K562 (cell line): ENCODE data around the gene BOC. TPM values are rescaled to one million over a fixed set of nuclear protein-coding genes. Genes with fewer than 3 reads are reported as not detected.

Experiments
- ATAC-seq: fragments of 200-7000 bp; cut with Tn5 transposase; 3 replicates; pipeline ENCODE4 v1.9.1; 2020; ENCODE audit warnings: moderate library complexity
- BruUV-seq: library from RNA; stranded (reverse); fragments of 400-500 nt; replicated peaks from 2 replicates; lab custom pipeline; 2021; lab: Mats Ljungman, UMichigan
- CTCF ChIA-PET: fragments of 300-600 bp; formaldehyde crosslinking; extraction: SDS; loops from one replicate; lab custom pipeline; 2021; ENCODE audit warnings: low intra/inter-chr PET ratio; lab: Yijun Ruan, JAX
- POLR2A ChIA-PET: fragments of 300-600, 350-650 bp; sonication (Branson Sonifier 250); formaldehyde crosslinking; extraction: SDS; loops from one replicate; lab custom pipeline; 2021; ENCODE audit warnings: antibody characterized with exemption, inconsistent platforms; lab: Yijun Ruan, JAX
- DNase-seq, 4 experiments: peaks; one replicate each; pipeline versions ENCODE4 v3.0.0 to v3.0.0-alpha.2; 2011 to 2018; ENCODE audit warnings: low spot score in 3 of 4, mixed read lengths in 3 of 4; ENCODE audit errors: extremely low read depth in 1 of 4
- FAIRE-seq: peaks from 2 replicates; lab custom pipeline; 2011; peaks lifted over from hg19 to GRCh38; lab: Jason Lieb, UNC
- H2AFZ ChIP-seq: 2 replicates; pipeline ENCODE4 v1.6.0; 2011; ENCODE audit warnings: low read depth, low read length, control low read depth, inconsistent platforms
- H3K27ac ChIP-seq: fragments of 200-600 bp; 3 replicates; pipeline ENCODE4 v1.8.0; 2011; ENCODE audit warnings: low read depth, mild to moderate bottlenecking, control low read depth, inconsistent platforms, low read length, moderate library complexity, mixed read lengths; ENCODE audit errors: extremely low read depth
- H3K27me3 ChIP-seq, 2 experiments: fragments of 300-600 bp in 1 of 2; 2 replicates in 1 of 2; 3 replicates in 1 of 2; pipeline versions ENCODE4 v1.6.0 to v1.8.0; 2011; ENCODE audit warnings: inconsistent platforms in 2 of 2, low read length in 2 of 2, mild to moderate bottlenecking in 1 of 2, mixed read lengths in 1 of 2, moderate library complexity in 1 of 2; ENCODE audit not compliant: control insufficient read depth in 2 of 2, insufficient read depth in 2 of 2
- H3K36me3 ChIP-seq: fragments of 300-600 bp; 3 replicates; pipeline ENCODE4 v1.8.0; 2011; ENCODE audit warnings: mild to moderate bottlenecking, low read length, inconsistent platforms; ENCODE audit not compliant: control insufficient read depth, insufficient read depth
- H3K4me1 ChIP-seq, 2 experiments: fragments of 200-600 bp in 1 of 2; replicated peaks in 1 of 2; 2 replicates in 1 of 2; 3 replicates in 1 of 2; pipeline versions ENCODE4 v1.5.1 to v1.8.0; 2011; ENCODE audit warnings: inconsistent platforms in 2 of 2, low read length in 2 of 2, mild to moderate bottlenecking in 1 of 2, mixed read lengths in 1 of 2, moderate library complexity in 1 of 2; ENCODE audit not compliant: control insufficient read depth in 2 of 2, insufficient read depth in 2 of 2
- H3K4me2 ChIP-seq: 2 replicates; pipeline ENCODE4 v1.6.1; 2011; ENCODE audit warnings: low read length, control low read depth, inconsistent platforms, mixed read lengths; ENCODE audit not compliant: insufficient read depth
- H3K4me3 ChIP-seq: fragments of 200-600 bp; sonication (generic), shearing (Covaris generic); 2 replicates; pipeline ENCODE4 v1.5.1; 2016; ENCODE audit warnings: control low read depth, inconsistent platforms
- H3K79me2 ChIP-seq: fragments of 200-600 bp; 3 replicates; pipeline ENCODE4 v1.8.0; 2011; ENCODE audit warnings: low read length, inconsistent platforms; ENCODE audit not compliant: control insufficient read depth, insufficient read depth
- H3K9ac ChIP-seq, 2 experiments: 2 replicates each; pipeline versions ENCODE4 v1.6.0 to v1.6.1; 2011; ENCODE audit warnings: low read depth in 2 of 2, low read length in 2 of 2, control low read depth in 1 of 2, inconsistent platforms in 1 of 2, mild to moderate bottlenecking in 1 of 2, mixed read lengths in 1 of 2; ENCODE audit not compliant: insufficient read depth in 1 of 2
- H3K9me1 ChIP-seq: one replicate; pipeline ENCODE4 v1.6.0; 2011; ENCODE audit warnings: inconsistent platforms, mild to moderate bottlenecking, low read length, moderate library complexity; ENCODE audit not compliant: control insufficient read depth, insufficient read depth
- H3K9me3 ChIP-seq: replicated peaks from 2 replicates; pipeline ENCODE4 v1.5.1; 2011; ENCODE audit warnings: low read depth, low read length, inconsistent platforms; ENCODE audit not compliant: control insufficient read depth, insufficient read depth
- H4K20me1 ChIP-seq: replicated peaks from 2 replicates; pipeline ENCODE4 v1.6.1; 2011; ENCODE audit warnings: low read length, inconsistent platforms, mixed read lengths; ENCODE audit not compliant: control insufficient read depth, insufficient read depth
- ARID2 ChIP-seq: fragments of 450-650 bp; IDR thresholded peaks from 2 replicates; pipeline ENCODE4 v1.6.1; 2017; ENCODE audit warnings: antibody characterized with exemption, mild to moderate bottlenecking
- C11orf30 ChIP-seq: fragments of 450-650 bp; IDR thresholded peaks from 2 replicates; pipeline ENCODE4 v1.6.1; 2016; ENCODE audit warnings: low read depth, mild to moderate bottlenecking
- CHD1 ChIP-seq: fragments of 200-600 bp; sonication (generic); IDR thresholded peaks from one replicate; pipeline ENCODE4 v1.6.1; 2012; ENCODE audit warnings: mild to moderate bottlenecking, moderate library complexity, low read length, inconsistent platforms
- CREB3L1 ChIP-seq: fragments of 450-650 bp; IDR thresholded peaks from 2 replicates; pipeline ENCODE4 v1.6.1; 2014; ENCODE audit warnings: low read depth, mild to moderate bottlenecking, moderate library complexity, borderline replicate concordance
- CSDE1 ChIP-seq, 2 experiments: fragments of 450-650 bp; IDR thresholded peaks; 2 replicates each; pipeline ENCODE4 v1.6.1; 2016; ENCODE audit warnings: mild to moderate bottlenecking in 1 of 2
- GABPB2 ChIP-seq: fragments of 250-450 bp; sonication (Bioruptor Pico); conservative IDR thresholded peaks from 2 replicates; pipeline ENCODE4 v1.5.1; 2021; ENCODE audit warnings: mild to moderate bottlenecking
- HES1 ChIP-seq: fragments of 450-650 bp; IDR thresholded peaks from 2 replicates; pipeline ENCODE4 v1.6.1; 2016; ENCODE audit warnings: low read depth, mild to moderate bottlenecking, moderate library complexity
- HINFP ChIP-seq: fragments of 450-650 bp; conservative IDR thresholded peaks from 2 replicates; pipeline ENCODE4 v1.6.1; 2016; ENCODE audit warnings: missing genetic modification characterization, low read depth, mild to moderate bottlenecking, control low read depth, missing compliant biosample characterization
- HIVEP1 ChIP-seq: fragments of 250-450 bp; sonication (Bioruptor Pico); IDR thresholded peaks from 2 replicates; pipeline ENCODE4 v1.4.0; 2020; ENCODE audit warnings: mild to moderate bottlenecking
- L3MBTL2 ChIP-seq: fragments of 450-650 bp; IDR thresholded peaks from 2 replicates; pipeline ENCODE4 v1.6.1; 2016; ENCODE audit warnings: mild to moderate bottlenecking, moderate library complexity
- MAFG ChIP-seq: fragments of 450-650 bp; conservative IDR thresholded peaks from 2 replicates; pipeline ENCODE4 v1.6.1; 2016; ENCODE audit warnings: missing genetic modification characterization, missing compliant biosample characterization
- MAFK ChIP-seq: IDR thresholded peaks from 2 replicates; pipeline ENCODE4 v1.6.1; 2011; ENCODE audit warnings: low read length, improper control_type of control experiment
- SFPQ ChIP-seq: fragments of 200-400 bp; formaldehyde crosslinking; IDR thresholded peaks from 2 replicates; pipeline ENCODE4 v1.6.1; 2017; ENCODE audit warnings: mild to moderate bottlenecking, low read depth, low read length, moderate library complexity
- TCFL5 ChIP-seq: fragments of 250-450 bp; sonication (Bioruptor Pico); conservative IDR thresholded peaks from 2 replicates; pipeline ENCODE4 v1.6.1; 2021; ENCODE audit warnings: mild to moderate bottlenecking, moderate library complexity, matching md5 sums
- XRCC4 ChIP-seq: IDR thresholded peaks from one replicate; pipeline ENCODE4 v1.6.1; 2011; ENCODE audit not compliant: insufficient read depth, insufficient read length; ENCODE audit errors: extremely low read depth
- ZNF316 ChIP-seq: fragments of 450-650 bp; IDR thresholded peaks from 2 replicates; pipeline ENCODE4 v1.6.1; 2016
- ZNF79 ChIP-seq: fragments of 250-450 bp; sonication (Bioruptor Pico); IDR thresholded peaks from 2 replicates; pipeline ENCODE4 v1.4.0; 2020; ENCODE audit warnings: low read depth, mild to moderate bottlenecking, moderate library complexity
- WGBS: fragments of 100-300 bp; shearing (Covaris generic); methylation state at CpG from one replicate; pipeline ENCODE4 v1.1.6; 2016; ENCODE audit warnings: low coverage, mixed read lengths; ENCODE audit not compliant: insufficient coverage; ENCODE audit errors: missing lambda C conversion rate; 5-methylcytosine and 5-hydroxymethylcytosine counted together
- in situ Hi-C: fragments of 300-500 bp; cut with MboI; formaldehyde crosslinking; loops from 4 replicates; pipeline ENCODE4 v1.15.0; 2018; ENCODE audit warnings: inconsistent platforms, mixed read lengths
- intact Hi-C: fragments of 100-400 bp; cut with micrococcal nuclease; formaldehyde crosslinking; loops from 2 replicates; pipeline ENCODE4 v1.14.2; 2022
- polyA plus RNA-seq, 8 experiments: library from polyadenylated mRNA; depleted of rRNA in 4 of 8; stranded (reverse) in 5 of 8; unstranded in 3 of 8; fragments of >200 nt; fragmentation: Nextera tagmentation in 2 of 8; fragmentation: Illumina TruSeq in 1 of 8; extraction: Ambion mirVana in 2 of 8; extraction: Trizol in 1 of 8; gene quantifications; 2 replicates each; pipeline versions ENCODE4 v1.2.1 to v1.2.3, GENCODE V29; 2011 to 2014; ENCODE audit warnings: inconsistent platforms in 1 of 8, missing spikeins in 1 of 8
- total RNA-seq, 7 experiments: library from RNA; depleted of rRNA in 6 of 7; stranded (reverse); fragments of >200 nt in 6 of 7; fragmentation: Illumina TruSeq in 2 of 7; extraction: Trizol in 2 of 7; gene quantifications; 2 replicates each; pipeline versions ENCODE4 v1.2.1 to v1.2.3, GENCODE V29; 2011 to 2021; ENCODE audit warnings: low replicate concordance in 1 of 7

BOC gene
- total and polyA plus RNA-seq, 9 of the 15 experiments (the other 6 are each of a cell fraction or from before 2014, with no cell fraction given): not detected

- H4K20me1 ChIP-seq: no peaks in the 10 kb centered on the region
- H3K79me2 ChIP-seq: no peaks in the 10 kb centered on the region
- peaks cover 2 to 56% of the 10 kb centered on the region in 2 experiments; a peak in 3 of 5 replicates for H3K27me3 ChIP-seq
- ATAC-seq: no peak
- in situ Hi-C loops (loop anchor here (25.0 kb wide), 1 partner anchor 636 kb away; the partner anchor contains the start of gene CCDC80), intact Hi-C loops (no loop called here)
- POLR2A ChIA-PET: interaction anchor here (0.7 to 1.3 kb wide), 2 partner anchors 10 to 13 kb away, joined by 3 to 4 read pairs; no protein-coding TSS in a partner anchor
- FAIRE-seq: no peak
- no peak overlapping the region for H2AFZ ChIP-seq
- no peak overlapping the region for H3K9ac ChIP-seq
- 4% methylated on average over 6 of the region's 13 CpGs for WGBS
- no peak overlapping the region for H3K27ac ChIP-seq
- H3K4me3 ChIP-seq: no peak overlapping the region
- no peaks in the 10 kb centered on the region for H3K36me3 ChIP-seq
- CTCF ChIA-PET: no interaction called here
- no peak overlapping the region for H3K4me2 ChIP-seq
- DNase-seq: no peak
- no peaks in the 10 kb centered on the region for H3K9me1 ChIP-seq
- no TSS peak for BruUV-seq
- no peaks in the 10 kb centered on the region for H3K9me3 ChIP-seq
- peaks cover 8 to 14% of the 10 kb centered on the region in 2 experiments; a peak in 4 of 5 replicates for H3K4me1 ChIP-seq
- no peak for TF ChIP-seq ZNF79 (CRISPR knock-in tag)
- no peak for TF ChIP-seq GABPB2 (CRISPR knock-in tag)
- no peak for TF ChIP-seq HES1
- no peak for TF ChIP-seq TCFL5 (CRISPR knock-in tag)
- TF ChIP-seq CSDE1 (IDR thresholded peaks at IDR 0.05): no peak
- no peak for TF ChIP-seq HINFP (tag)
- TF ChIP-seq CHD1: no peak
- no peak for TF ChIP-seq CREB3L1
- peak; percentile 70 for TF ChIP-seq ZNF316
- no peak for TF ChIP-seq SFPQ
- no peak for TF ChIP-seq L3MBTL2
- no peak for TF ChIP-seq HIVEP1
- peak; percentile 49; the same call in 1 of the 2 replicates for TF ChIP-seq C11orf30
- no peak for TF ChIP-seq ARID2
- TF ChIP-seq MAFG: peak; percentile 57
- TF ChIP-seq MAFK: peak; percentile 37; the same call in 1 of the 2 replicates
- no peak for TF ChIP-seq XRCC4
Observed at GRCh38 chr3:113273604-113274378, 62.4 kb downstream of the BOC start.
